IMR-90 (cell line): Measurements from ENCODE around the gene MRPL34. TPM values are rescaled to one million over a fixed set of nuclear protein-coding genes. Genes with fewer than 3 reads are reported as not detected.
"Not testable (repeated sequence)": the region's sequence is repeated elsewhere in the genome, so short reads cannot be mapped to it uniquely, and the experiment has no call there.

Experiments
- ATAC-seq: fragments of 200-7000 bp; cut with Tn5 transposase; 2 replicates; pipeline ENCODE4 v1.9.1; 2020; ENCODE audit warnings: low read depth, mild to moderate bottlenecking, moderate library complexity
- BruUV-seq: library from RNA; stranded (reverse); fragments of 400-500 nt; replicated peaks from 2 replicates; lab custom pipeline; 2021; lab: Mats Ljungman, UMichigan
- CTCF ChIA-PET: fragments of 300-600 bp; formaldehyde crosslinking; extraction: SDS; loops from one replicate; lab custom pipeline; 2021; ENCODE audit warnings: antibody characterized with exemption; lab: Yijun Ruan, JAX
- POLR2A ChIA-PET: fragments of 300-600 bp; sonication (Branson Sonifier 250); formaldehyde crosslinking; loops from one replicate; lab custom pipeline; 2022; ENCODE audit warnings: antibody characterized with exemption; ENCODE audit not compliant: unreplicated experiment; lab: Charles Lee
- DNase-seq: peaks from one replicate; pipeline ENCODE4 v3.0.0; 2013
- H2AFZ ChIP-seq: replicated peaks from 2 replicates; pipeline ENCODE3; 2013; ENCODE audit warnings: low read length, mild to moderate bottlenecking; ENCODE audit not compliant: poor library complexity
- H2AK5ac ChIP-seq: 2 replicates; pipeline ENCODE4 v1.6.1; 2013; ENCODE audit warnings: low read depth, low read length, inconsistent platforms
- H2AK9ac ChIP-seq: replicated peaks from 2 replicates; pipeline ENCODE3; 2013; ENCODE audit warnings: mild to moderate bottlenecking, low read depth, low read length, moderate library complexity; ENCODE audit not compliant: poor library complexity
- H2BK120ac ChIP-seq: 2 replicates; pipeline ENCODE4 v1.6.1; 2013; ENCODE audit warnings: low read depth, low read length, inconsistent platforms
- H2BK15ac ChIP-seq: 3 replicates; pipeline ENCODE4 v1.6.1; 2013; ENCODE audit warnings: low read depth, low read length, inconsistent platforms
- H2BK20ac ChIP-seq: 2 replicates; pipeline ENCODE4 v1.6.1; 2013; ENCODE audit warnings: low read depth, mild to moderate bottlenecking, inconsistent platforms, low read length, moderate library complexity
- H2BK5ac ChIP-seq: 2 replicates; pipeline ENCODE4 v1.6.1; 2013; ENCODE audit warnings: mild to moderate bottlenecking, low read depth, low read length, inconsistent platforms; ENCODE audit not compliant: poor library complexity, severe bottlenecking
- H3K14ac ChIP-seq: replicated peaks from 2 replicates; pipeline ENCODE4 v1.6.1; 2013; ENCODE audit warnings: low read depth, low read length, inconsistent platforms
- H3K18ac ChIP-seq: 2 replicates; pipeline ENCODE4 v1.6.1; 2013; ENCODE audit warnings: low read depth, low read length, control low read depth
- H3K23ac ChIP-seq: 2 replicates; pipeline ENCODE4 v1.6.1; 2013; ENCODE audit warnings: low read depth, low read length, inconsistent platforms
- H3K27ac ChIP-seq: 2 replicates; pipeline ENCODE4 v1.5.1; 2013; ENCODE audit warnings: mild to moderate bottlenecking, control low read depth, low read length; ENCODE audit not compliant: insufficient read depth
- H3K27me3 ChIP-seq: 2 replicates; pipeline ENCODE4 v1.6.1; 2013; ENCODE audit warnings: low read length; ENCODE audit not compliant: control insufficient read depth, insufficient read depth
- H3K36me3 ChIP-seq: 2 replicates; pipeline ENCODE4 v1.6.1; 2013; ENCODE audit warnings: low read length, mixed read lengths; ENCODE audit not compliant: control insufficient read depth, insufficient read depth
- H3K4ac ChIP-seq: 2 replicates; pipeline ENCODE4 v1.6.1; 2013; ENCODE audit warnings: low read depth, low read length, inconsistent platforms
- H3K4me1 ChIP-seq: 2 replicates; pipeline ENCODE4 v1.6.1; 2013; ENCODE audit warnings: low read length, mixed read lengths; ENCODE audit not compliant: control insufficient read depth, insufficient read depth
- H3K4me2 ChIP-seq: 2 replicates; pipeline ENCODE4 v1.6.1; 2013; ENCODE audit warnings: low read depth, mild to moderate bottlenecking, control low read depth, low read length, moderate library complexity
- H3K4me3 ChIP-seq: 2 replicates; pipeline ENCODE4 v1.5.1; 2013; ENCODE audit warnings: low read depth, mild to moderate bottlenecking, control low read depth, low read length, moderate library complexity; ENCODE audit not compliant: insufficient read depth
- H3K56ac ChIP-seq: 2 replicates; pipeline ENCODE4 v1.6.1; 2013; ENCODE audit warnings: low read length, inconsistent platforms; ENCODE audit not compliant: insufficient read depth; ENCODE audit errors: extremely low read depth
- H3K79me1 ChIP-seq, 2 experiments: 2 replicates each; pipeline ENCODE4 v1.6.1; 2013; ENCODE audit warnings: low read length in 2 of 2, inconsistent platforms in 1 of 2, low read depth in 1 of 2
- H3K9ac ChIP-seq: 2 replicates; pipeline ENCODE4 v1.6.1; 2013; ENCODE audit warnings: low read depth, low read length, control low read depth
- H3K9me1 ChIP-seq: 2 replicates; pipeline ENCODE4 v1.6.1; 2013; ENCODE audit warnings: low read length, inconsistent platforms; ENCODE audit not compliant: insufficient read depth
- H3K9me3 ChIP-seq: 2 replicates; pipeline ENCODE4 v1.6.1; 2013; ENCODE audit warnings: low read length; ENCODE audit not compliant: control insufficient read depth, insufficient read depth
- H4K20me1 ChIP-seq: 2 replicates; pipeline ENCODE4 v1.6.1; 2013; ENCODE audit warnings: low read length, inconsistent platforms; ENCODE audit not compliant: insufficient read depth
- H4K5ac ChIP-seq: 2 replicates; pipeline ENCODE4 v1.6.1; 2013; ENCODE audit warnings: mild to moderate bottlenecking, low read depth, low read length, control low read depth
- H4K8ac ChIP-seq, 2 experiments: 2 replicates each; pipeline ENCODE4 v1.6.1; 2013; ENCODE audit warnings: low read depth in 2 of 2, low read length in 2 of 2, control low read depth in 1 of 2, inconsistent platforms in 1 of 2
- H4K91ac ChIP-seq: 2 replicates; pipeline ENCODE4 v1.6.1; 2013; ENCODE audit warnings: low read depth, low read length, inconsistent platforms; ENCODE audit not compliant: insufficient read depth
- WGBS, 2 experiments: methylation state at CpG; one replicate each; pipeline versions ENCODE4 v1.1.5 to v1.1.7; 2013; ENCODE audit warnings: missing lambda C conversion rate in 2 of 2; ENCODE audit not compliant: insufficient read length in 1 of 2; ENCODE audit errors: extremely low coverage in 2 of 2; 5-methylcytosine and 5-hydroxymethylcytosine counted together
- dilution Hi-C: fragments of 300-500 bp; cut with HindIII; formaldehyde crosslinking; loops from one replicate; pipeline ENCODE4 v1.14.3; 2018; ENCODE audit warnings: low sequenced_read_pairs; ENCODE audit not compliant: unreplicated experiment
- in situ Hi-C: fragments of 300-500 bp; cut with MboI; formaldehyde crosslinking; loops from 3 replicates; pipeline ENCODE4 v1.14.3; 2019; ENCODE audit warnings: low sequenced_read_pairs, inconsistent platforms, mixed read lengths
- intact Hi-C: fragments of 100-400 bp; cut with micrococcal nuclease; formaldehyde crosslinking; loops from 2 replicates; pipeline ENCODE4 v1.10.0; 2022
- polyA plus RNA-seq, 3 experiments: library from polyadenylated mRNA; depleted of rRNA; stranded (reverse); fragments of >200 nt; gene quantifications; 2 replicates each; pipeline ENCODE4 v1.2.3, GENCODE V29; 2012; ENCODE audit warnings: low replicate concordance in 1 of 3
- total RNA-seq: library from RNA; depleted of rRNA; stranded (reverse); fragments of >200 nt; gene quantifications from 2 replicates; pipeline ENCODE4 v1.2.3, GENCODE V29; 2012

Gene MRPL34
- total and polyA plus RNA-seq, 2 of the 4 experiments (the other 2 are of a cell fraction) = 7.3 to 37.0 TPM

GRCh38 chr19:17295551-17295950 lies 10.1 kb upstream of the MRPL34 start:
- H2AFZ ChIP-seq, H3K4me2 ChIP-seq, in situ Hi-C loops, H2BK5ac ChIP-seq, H3K9me1 ChIP-seq, H3K23ac ChIP-seq, H3K27me3 ChIP-seq, H2BK120ac ChIP-seq, H2BK20ac ChIP-seq, H3K4me1 ChIP-seq, DNase-seq, POLR2A ChIA-PET, H3K9ac ChIP-seq, H4K5ac ChIP-seq, dilution Hi-C loops, CTCF ChIA-PET, H3K9me3 ChIP-seq, intact Hi-C loops, H3K4ac ChIP-seq, H3K4me3 ChIP-seq, H4K8ac ChIP-seq, H4K91ac ChIP-seq, H2BK15ac ChIP-seq, ATAC-seq, BruUV-seq, H3K56ac ChIP-seq, H4K20me1 ChIP-seq, H3K14ac ChIP-seq, H3K27ac ChIP-seq, H2AK5ac ChIP-seq, H2AK9ac ChIP-seq, H3K18ac ChIP-seq: not testable (repeated sequence)
- no CpG with 5 or more reads among the region's 6 CpGs for WGBS, 2 experiments
- Histone ChIP-seq H3K36me3 (peaks cover 13% of the 10 kb centered on the region), H3K79me1 (peaks cover 0 to 24% of the 10 kb centered on the region in 2 experiments; a peak in 3 of 4 replicates)
